Measurements from ENCODE around the gene FGF12.

FGF12 gene

GRCh38 chr3:192501401-192501800 lies 225.9 kb downstream of the FGF12 start:
- TF ChIP-seq FOXK2 (IDR thresholded peaks at IDR 0.05) (no peak), BHLHE40 (IDR thresholded peaks at IDR 0.05; ENCODE audit: borderline replicate concordance) (no peak), FOXM1 (IDR thresholded peaks at IDR 0.05; ENCODE audit: borderline replicate concordance) (no peak), NFRKB (IDR thresholded peaks at IDR 0.05) (no peak), ARNT (IDR thresholded peaks at IDR 0.05) (no peak), LEF1 (IDR thresholded peaks at IDR 0.05; ENCODE audit: borderline replicate concordance) (no peak), FOXA1 (IDR thresholded peaks at IDR 0.05) (no peak), PKNOX1 (IDR thresholded peaks at IDR 0.05) (no peak), SUZ12 (IDR thresholded peaks at IDR 0.05) (no peak), L3MBTL2 (conservative IDR thresholded peaks at IDR 0.05) (no peak), ZNF384 (IDR thresholded peaks at IDR 0.05) (no peak), TARDBP (IDR thresholded peaks at IDR 0.05) (no peak), CTBP1 (IDR thresholded peaks at IDR 0.05; ENCODE audit: borderline replicate concordance) (no peak), HDGF (IDR thresholded peaks at IDR 0.05; ENCODE audit: borderline replicate concordance) (no peak), ELF4 (IDR thresholded peaks at IDR 0.05) (no peak)
- no peak for DNase-seq (ENCODE audit: extremely low spot score)
- ChIA-PET POLR2A (no interaction called here), CTCF (no interaction called here)

GRCh38 chr3:192496905-192497587 lies 230.3 kb downstream of the FGF12 start:
- ChIA-PET POLR2A (no interaction called here), CTCF (no interaction called here)
- DNase-seq (ENCODE audit: extremely low spot score), result no peak
- TF ChIP-seq FOXA1 (IDR thresholded peaks at IDR 0.05) (no peak), LEF1 (IDR thresholded peaks at IDR 0.05; ENCODE audit: borderline replicate concordance) (no peak), NFRKB (IDR thresholded peaks at IDR 0.05) (no peak), HDGF (IDR thresholded peaks at IDR 0.05; ENCODE audit: borderline replicate concordance) (no peak), PKNOX1 (IDR thresholded peaks at IDR 0.05) (no peak)

- ChIA-PET CTCF (no interaction called here), POLR2A (no interaction called here)
- DNase-seq (ENCODE audit: extremely low spot score), result no peak
- TF ChIP-seq SUZ12 (IDR thresholded peaks at IDR 0.05), result no peak
- no peak for TF ChIP-seq BHLHE40 (IDR thresholded peaks at IDR 0.05; ENCODE audit: borderline replicate concordance)
- no peak for TF ChIP-seq ZNF384 (IDR thresholded peaks at IDR 0.05)
- TF ChIP-seq FOXM1 (IDR thresholded peaks at IDR 0.05; ENCODE audit: borderline replicate concordance), result no peak
- no peak for TF ChIP-seq PKNOX1 (IDR thresholded peaks at IDR 0.05)
- no peak for TF ChIP-seq LEF1 (IDR thresholded peaks at IDR 0.05; ENCODE audit: borderline replicate concordance)
- TF ChIP-seq FOXK2 (IDR thresholded peaks at IDR 0.05), result no peak
- no peak for TF ChIP-seq TARDBP (IDR thresholded peaks at IDR 0.05)
- TF ChIP-seq SP1 (IDR thresholded peaks at IDR 0.05), result no peak
- no peak for TF ChIP-seq NFRKB (IDR thresholded peaks at IDR 0.05)
- TF ChIP-seq L3MBTL2 (conservative IDR thresholded peaks at IDR 0.05), result no peak
Observed at GRCh38 chr3:192494174-192494573, 233.2 kb downstream of the FGF12 start.

- POLR2A ChIA-PET, result no interaction called here
- TF ChIP-seq NFRKB (IDR thresholded peaks at IDR 0.05) (no peak), FOXM1 (IDR thresholded peaks at IDR 0.05; ENCODE audit: borderline replicate concordance) (no peak), ZNF384 (IDR thresholded peaks at IDR 0.05) (no peak), ELF4 (IDR thresholded peaks at IDR 0.05) (no peak), SUZ12 (IDR thresholded peaks at IDR 0.05) (no peak), SP1 (IDR thresholded peaks at IDR 0.05) (no peak), HDGF (IDR thresholded peaks at IDR 0.05; ENCODE audit: borderline replicate concordance) (no peak), PKNOX1 (IDR thresholded peaks at IDR 0.05) (no peak), LEF1 (IDR thresholded peaks at IDR 0.05; ENCODE audit: borderline replicate concordance) (no peak)
- DNase-seq (ENCODE audit: extremely low spot score), result no peak
- CTCF ChIA-PET, result no interaction called here
Observed at GRCh38 chr3:192490720-192491119, 236.6 kb downstream of the FGF12 start.

- TF ChIP-seq ELF4 (IDR thresholded peaks at IDR 0.05) (no peak), SUZ12 (IDR thresholded peaks at IDR 0.05) (no peak), CTBP1 (IDR thresholded peaks at IDR 0.05; ENCODE audit: borderline replicate concordance) (no peak), SP1 (IDR thresholded peaks at IDR 0.05) (no peak), PKNOX1 (IDR thresholded peaks at IDR 0.05) (no peak), NFRKB (IDR thresholded peaks at IDR 0.05) (no peak), TARDBP (IDR thresholded peaks at IDR 0.05) (no peak), HDGF (IDR thresholded peaks at IDR 0.05; ENCODE audit: borderline replicate concordance) (no peak), L3MBTL2 (conservative IDR thresholded peaks at IDR 0.05) (no peak), FOXM1 (IDR thresholded peaks at IDR 0.05; ENCODE audit: borderline replicate concordance) (no peak), ZNF384 (IDR thresholded peaks at IDR 0.05) (no peak), BHLHE40 (IDR thresholded peaks at IDR 0.05; ENCODE audit: borderline replicate concordance) (no peak), FOXK2 (IDR thresholded peaks at IDR 0.05) (no peak), ARNT (IDR thresholded peaks at IDR 0.05) (no peak), FOXA1 (IDR thresholded peaks at IDR 0.05) (no peak), LEF1 (IDR thresholded peaks at IDR 0.05; ENCODE audit: borderline replicate concordance) (no peak)
- no peak for DNase-seq (ENCODE audit: extremely low spot score)
- CTCF ChIA-PET, result no interaction called here
- POLR2A ChIA-PET, result no interaction called here
Observed at GRCh38 chr3:192489579-192489978, 237.8 kb downstream of the FGF12 start.
